Measurements from ENCODE around the gene SLC38A10.

Gene SLC38A10

GRCh38 chr17:81198826-81199481 is 96.2 kb downstream of the SLC38A10 start:
- no peaks in the 10 kb centered on the region for H3K9me2 ChIP-seq (ENCODE audit: low read depth, low read length)
- H3F3A ChIP-seq (ENCODE audit: insufficient read depth, low read length) = no peaks in the 10 kb centered on the region
- no peaks in the 10 kb centered on the region for H3K9me3 ChIP-seq (ENCODE audit: low read length)
- peaks cover 6% of the 10 kb centered on the region for H3K4me1 ChIP-seq (ENCODE audit: insufficient read depth, low read length, severe bottlenecking)
- no peaks in the 10 kb centered on the region for H4K20me1 ChIP-seq (ENCODE audit: insufficient read depth, low read length)
- H2AFZ ChIP-seq (ENCODE audit: low read length) = no peak overlapping the region
- no peak overlapping the region for H3K27ac ChIP-seq (ENCODE audit: low read depth, low read length, poor library complexity, severe bottlenecking)
- H3K27me3 ChIP-seq (ENCODE audit: insufficient read depth, low read length) = no peaks in the 10 kb centered on the region
- H3K79me2 ChIP-seq (ENCODE audit: insufficient read depth, low read length) = no peaks in the 10 kb centered on the region
- TF ChIP-seq, protein P1, sequence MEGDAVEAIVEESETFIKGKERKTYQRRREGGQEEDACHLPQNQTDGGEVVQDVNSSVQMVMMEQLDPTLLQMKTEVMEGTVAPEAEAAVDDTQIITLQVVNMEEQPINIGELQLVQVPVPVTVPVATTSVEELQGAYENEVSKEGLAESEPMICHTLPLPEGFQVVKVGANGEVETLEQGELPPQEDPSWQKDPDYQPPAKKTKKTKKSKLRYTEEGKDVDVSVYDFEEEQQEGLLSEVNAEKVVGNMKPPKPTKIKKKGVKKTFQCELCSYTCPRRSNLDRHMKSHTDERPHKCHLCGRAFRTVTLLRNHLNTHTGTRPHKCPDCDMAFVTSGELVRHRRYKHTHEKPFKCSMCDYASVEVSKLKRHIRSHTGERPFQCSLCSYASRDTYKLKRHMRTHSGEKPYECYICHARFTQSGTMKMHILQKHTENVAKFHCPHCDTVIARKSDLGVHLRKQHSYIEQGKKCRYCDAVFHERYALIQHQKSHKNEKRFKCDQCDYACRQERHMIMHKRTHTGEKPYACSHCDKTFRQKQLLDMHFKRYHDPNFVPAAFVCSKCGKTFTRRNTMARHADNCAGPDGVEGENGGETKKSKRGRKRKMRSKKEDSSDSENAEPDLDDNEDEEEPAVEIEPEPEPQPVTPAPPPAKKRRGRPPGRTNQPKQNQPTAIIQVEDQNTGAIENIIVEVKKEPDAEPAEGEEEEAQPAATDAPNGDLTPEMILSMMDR (IDR thresholded peaks at IDR 0.05; ENCODE audit: low read length) = no peak
- TF ChIP-seq EZH2 (IDR thresholded peaks at IDR 0.05; ENCODE audit: borderline replicate concordance, low read length) = no peak
- H3K4me3 ChIP-seq (ENCODE audit: low read depth, low read length, poor library complexity, severe bottlenecking) = no peak overlapping the region
- H3K9ac ChIP-seq (ENCODE audit: low read length) = no peak overlapping the region
- peaks cover 3% of the 10 kb centered on the region; the same call in 1 of the 2 replicates for H3K36me3 ChIP-seq (ENCODE audit: insufficient read depth, low read length)
- no peak overlapping the region for H3K4me2 ChIP-seq (ENCODE audit: low read length)

DNA sequence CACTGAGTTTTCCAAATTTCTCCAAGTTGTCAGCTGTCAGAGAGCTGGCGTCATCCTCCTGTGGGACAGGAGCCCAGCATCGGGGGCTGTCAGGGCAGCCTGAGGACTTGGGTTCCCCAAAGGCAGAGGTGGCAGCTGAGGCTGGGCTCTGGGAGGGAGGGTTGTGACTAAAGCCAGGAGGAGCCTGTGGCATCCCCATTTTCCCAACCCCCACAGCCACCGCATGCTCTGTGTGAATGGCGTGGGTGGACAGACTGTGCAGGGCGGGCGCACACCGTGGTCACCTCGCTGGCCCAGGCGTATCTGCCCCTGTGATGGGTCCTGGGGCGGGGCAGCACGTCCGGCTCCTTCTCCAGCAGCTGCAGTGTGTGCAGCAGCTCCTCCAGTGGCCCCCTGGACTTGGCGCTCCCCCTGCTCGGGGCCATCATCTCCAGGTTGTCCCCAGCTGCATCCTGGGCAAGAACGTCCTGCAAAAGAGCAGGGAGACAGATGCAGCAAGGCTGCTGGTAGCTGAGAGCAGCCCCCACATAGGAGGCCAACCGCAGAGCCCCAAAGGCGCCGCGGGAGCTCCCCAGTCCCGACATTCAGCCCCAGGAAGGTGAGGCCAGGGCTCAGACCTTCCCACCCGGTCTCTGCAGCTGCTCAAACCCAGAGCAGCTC is 97.1 kb downstream of the SLC38A10 start:
- Histone ChIP-seq H3K9me2 (ENCODE audit: low read depth, low read length) (no peaks in the 10 kb centered on the region), H2AFZ (ENCODE audit: low read length) (no peak overlapping the region), H4K20me1 (ENCODE audit: insufficient read depth, low read length) (no peaks in the 10 kb centered on the region), H3K4me1 (ENCODE audit: insufficient read depth, low read length, severe bottlenecking) (peaks cover 6% of the 10 kb centered on the region), H3K79me2 (ENCODE audit: insufficient read depth, low read length) (no peaks in the 10 kb centered on the region), H3K36me3 (ENCODE audit: insufficient read depth, low read length) (peaks cover 3% of the 10 kb centered on the region; the same call in 1 of the 2 replicates), H3K4me3 (ENCODE audit: low read depth, low read length, poor library complexity, severe bottlenecking) (no peak overlapping the region), H3K27me3 (ENCODE audit: insufficient read depth, low read length) (no peaks in the 10 kb centered on the region), H3F3A (ENCODE audit: insufficient read depth, low read length) (no peaks in the 10 kb centered on the region), H3K4me2 (ENCODE audit: low read length) (no peak overlapping the region), H3K9me3 (ENCODE audit: low read length) (no peaks in the 10 kb centered on the region), H3K9ac (ENCODE audit: low read length) (no peak overlapping the region), H3K27ac (ENCODE audit: low read depth, low read length, poor library complexity, severe bottlenecking) (no peak overlapping the region)
- TF ChIP-seq EZH2 (IDR thresholded peaks at IDR 0.05; ENCODE audit: borderline replicate concordance, low read length) = no peak
- TF ChIP-seq, protein P1 (IDR thresholded peaks at IDR 0.05; ENCODE audit: low read length) = no peak

- H3K27ac ChIP-seq (ENCODE audit: low read depth, low read length, poor library complexity, severe bottlenecking) = no peak overlapping the region
- H3K4me2 ChIP-seq (ENCODE audit: low read length) = no peak overlapping the region
- no peaks in the 10 kb centered on the region for H3K79me2 ChIP-seq (ENCODE audit: insufficient read depth, low read length)
- H3K4me3 ChIP-seq (ENCODE audit: low read depth, low read length, poor library complexity, severe bottlenecking) = no peak overlapping the region
- no peak overlapping the region for H2AFZ ChIP-seq (ENCODE audit: low read length)
- H3K36me3 ChIP-seq (ENCODE audit: insufficient read depth, low read length) = peaks cover 3% of the 10 kb centered on the region; the same call in 1 of the 2 replicates
- TF ChIP-seq, protein P1 (IDR thresholded peaks at IDR 0.05; ENCODE audit: low read length) = no peak
- TF ChIP-seq EZH2 (IDR thresholded peaks at IDR 0.05; ENCODE audit: borderline replicate concordance, low read length) = no peak
- H3K9ac ChIP-seq (ENCODE audit: low read length) = no peak overlapping the region
- H3K9me3 ChIP-seq (ENCODE audit: low read length) = no peaks in the 10 kb centered on the region
- peaks cover 6% of the 10 kb centered on the region for H3K4me1 ChIP-seq (ENCODE audit: insufficient read depth, low read length, severe bottlenecking)
- H3F3A ChIP-seq (ENCODE audit: insufficient read depth, low read length) = no peaks in the 10 kb centered on the region
- H3K9me2 ChIP-seq (ENCODE audit: low read depth, low read length) = no peaks in the 10 kb centered on the region
- no peaks in the 10 kb centered on the region for H3K27me3 ChIP-seq (ENCODE audit: insufficient read depth, low read length)
- no peaks in the 10 kb centered on the region for H4K20me1 ChIP-seq (ENCODE audit: insufficient read depth, low read length)
Observed at GRCh38 chr17:81197409-81197795, 97.7 kb downstream of the SLC38A10 start.

Measured in OCI-LY1 (cell line).